HepG2 (cell line): ENCODE results near the gene PPP2R5E. TPM values are rescaled to one million over a fixed set of nuclear protein-coding genes. Genes with fewer than 3 reads are reported as not detected.

ENCODE experiments used
- DRAP1 ChIP-seq: IDR thresholded peaks from 2 replicates; pipeline ENCODE4 v1.6.1; 2016; ENCODE audit warnings: missing genetic modification reagents, missing compliant biosample characterization
- ESRRA ChIP-seq: sonication (generic); formaldehyde crosslinking; IDR thresholded peaks from 2 replicates; pipeline ENCODE4 v1.5.1; 2020; ENCODE audit warnings: mild to moderate bottlenecking, low read depth, missing genetic modification reagents
- FOXO1 ChIP-seq: sonication (generic); formaldehyde crosslinking; IDR thresholded peaks from 2 replicates; pipeline ENCODE4 v1.4.0; 2020; ENCODE audit warnings: missing genetic modification reagents
- HNRNPL ChIP-seq: fragments of 200-400 bp; formaldehyde crosslinking; IDR thresholded peaks from 2 replicates; pipeline ENCODE4 v1.6.1; 2017; ENCODE audit warnings: mild to moderate bottlenecking, low read depth, low read length
- RAD21 ChIP-seq: fragments of 450-650 bp; formaldehyde crosslinking; IDR thresholded peaks from 2 replicates; pipeline ENCODE4 v1.5.0; 2020; ENCODE audit warnings: mild to moderate bottlenecking
- SNAPC5 ChIP-seq: sonication (generic); formaldehyde crosslinking; IDR thresholded peaks from 2 replicates; pipeline ENCODE4 v1.8.1; 2023; ENCODE audit warnings: mild to moderate bottlenecking, missing genetic modification reagents, borderline replicate concordance
- SOX6 ChIP-seq, 2 experiments: fragments of 450-650 bp in 1 of 2; sonication (generic) in 1 of 2; formaldehyde crosslinking in 1 of 2; IDR thresholded peaks; 2 replicates each; pipeline versions ENCODE4 v1.4.0 to v1.6.1; 2017 to 2020; ENCODE audit warnings: antibody characterized with exemption in 1 of 2, mild to moderate bottlenecking in 1 of 2, missing genetic modification reagents in 1 of 2
- ZBTB2 ChIP-seq: sonication (generic); formaldehyde crosslinking; IDR thresholded peaks from 2 replicates; pipeline ENCODE4 v1.8.0; 2022; ENCODE audit warnings: low read depth, missing genetic modification reagents
- ZBTB40 ChIP-seq, 2 experiments: fragments of 450-650 bp in 1 of 2; sonication (generic) in 1 of 2; formaldehyde crosslinking in 1 of 2; IDR thresholded peaks; 2 replicates each; pipeline versions ENCODE4 v1.6.1 to v1.8.0; 2016 to 2022; ENCODE audit warnings: antibody characterized with exemption in 1 of 2, mild to moderate bottlenecking in 1 of 2, missing genetic modification reagents in 1 of 2
- ZBTB7B ChIP-seq: sonication (generic); formaldehyde crosslinking; IDR thresholded peaks from 2 replicates; pipeline ENCODE4 v1.4.0; 2020; ENCODE audit warnings: missing genetic modification reagents
- ZNF230 ChIP-seq: sonication (generic); formaldehyde crosslinking; IDR thresholded peaks from 2 replicates; pipeline ENCODE4 v1.4.0; 2020; ENCODE audit warnings: mild to moderate bottlenecking, missing genetic modification reagents
- ZNF614 ChIP-seq: IDR thresholded peaks from 2 replicates; pipeline ENCODE4 v1.6.1; 2018; ENCODE audit warnings: missing biosample characterization, missing genetic modification reagents, inconsistent platforms, borderline replicate concordance
- ZNF781 ChIP-seq: sonication (generic); formaldehyde crosslinking; IDR thresholded peaks from 2 replicates; pipeline ENCODE4 v1.5.1; 2020; ENCODE audit warnings: borderline replicate concordance, mild to moderate bottlenecking, missing genetic modification reagents; ENCODE audit errors: not compliant biosample characterization
- polyA plus RNA-seq, 8 experiments: library from polyadenylated mRNA; depleted of rRNA in 3 of 8; stranded (reverse) in 7 of 8; unstranded in 1 of 8; fragments of >200 nt; fragmentation: Illumina TruSeq in 4 of 8; extraction: Trizol in 4 of 8; gene quantifications; 2 replicates each; pipeline versions ENCODE4 v1.2.1 to v1.2.3, GENCODE V29; 2011 to 2016; ENCODE audit warnings: low read depth in 4 of 8, missing spikeins in 1 of 8, mixed read lengths in 1 of 8; ENCODE audit not compliant: insufficient read depth in 1 of 8
- total RNA-seq, 5 experiments: library from RNA; depleted of rRNA; stranded (reverse); fragments of >200 nt; fragmentation: Illumina TruSeq; extraction: Trizol; gene quantifications; 2 replicates each; pipeline ENCODE4 v1.2.3, GENCODE V29; 2016; ENCODE audit warnings: low read depth in 1 of 5
- TF ChIP-seq, protein P1 (sequence below): sonication (generic); formaldehyde crosslinking; IDR thresholded peaks from 2 replicates; pipeline ENCODE4 v1.5.1; 2020; ENCODE audit warnings: missing genetic modification reagents, mild to moderate bottlenecking, borderline replicate concordance

PPP2R5E gene
- total and polyA plus RNA-seq, 2 of the 13 experiments (the other 11 are each of a cell fraction or from before 2014, with no cell fraction given) = 8.9 to 11.0 TPM

- peak; percentile 19; the same call in 1 of the 2 replicates for TF ChIP-seq RAD21 (CRISPR knock-in tag)
- TF ChIP-seq ZBTB2 = peak; percentile 77
- TF ChIP-seq DRAP1 (CRISPR knock-in tag) = peak; percentile 84
- peak; percentile 71; the same call in 1 of the 2 replicates for TF ChIP-seq ZNF230 (CRISPR knock-in tag)
- TF ChIP-seq, protein P1, sequence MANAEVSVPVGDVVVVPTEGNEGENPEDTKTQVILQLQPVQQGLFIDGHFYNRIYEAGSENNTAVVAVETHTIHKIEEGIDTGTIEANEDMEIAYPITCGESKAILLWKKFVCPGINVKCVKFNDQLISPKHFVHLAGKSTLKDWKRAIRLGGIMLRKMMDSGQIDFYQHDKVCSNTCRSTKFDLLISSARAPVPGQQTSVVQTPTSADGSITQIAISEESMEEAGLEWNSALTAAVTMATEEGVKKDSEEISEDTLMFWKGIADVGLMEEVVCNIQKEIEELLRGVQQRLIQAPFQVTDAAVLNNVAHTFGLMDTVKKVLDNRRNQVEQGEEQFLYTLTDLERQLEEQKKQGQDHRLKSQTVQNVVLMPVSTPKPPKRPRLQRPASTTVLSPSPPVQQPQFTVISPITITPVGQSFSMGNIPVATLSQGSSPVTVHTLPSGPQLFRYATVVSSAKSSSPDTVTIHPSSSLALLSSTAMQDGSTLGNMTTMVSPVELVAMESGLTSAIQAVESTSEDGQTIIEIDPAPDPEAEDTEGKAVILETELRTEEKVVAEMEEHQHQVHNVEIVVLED (CRISPR knock-in tag) = peak; percentile 45; the same call in 1 of the 2 replicates
- peak; percentile 7; the same call in 1 of the 2 replicates for TF ChIP-seq FOXO1
- TF ChIP-seq ZBTB40 (IDR thresholded peaks at IDR 0.05) = no peak
- peak; percentile 61; the same call in 1 of the 2 replicates for TF ChIP-seq ZBTB40 (CRISPR knock-in tag; IDR thresholded peaks at IDR 0.05)
- TF ChIP-seq ZBTB7B (CRISPR knock-in tag) = 0 out of 2 replicates have a peak, but pooled peaks have one; percentile 43
- peak; percentile 21; the same call in 1 of the 2 replicates for TF ChIP-seq ESRRA
- TF ChIP-seq SOX6 (IDR thresholded peaks at IDR 0.05) = no peak
- peak; percentile 62 for TF ChIP-seq SOX6 (CRISPR knock-in tag; IDR thresholded peaks at IDR 0.05)
- peak; percentile 80 for TF ChIP-seq HNRNPL
- TF ChIP-seq ZNF614 (CRISPR knock-in tag) = peak; percentile 78; the same call in 1 of the 2 replicates
- 0 out of 2 replicates have a peak, but pooled peaks have one; percentile 35 for TF ChIP-seq SNAPC5 (CRISPR knock-in tag)
- TF ChIP-seq ZNF781 (CRISPR knock-in tag) = no peak
Observed at GRCh38 chr14:63543000-63543825, at the start of gene PPP2R5E (continued).
